GM11168 (cell line): ENCODE data around the gene MDFIC.

Experiments
- in situ Hi-C: fragments of 300-500 bp; cut with MboI; formaldehyde crosslinking; loops from one replicate; pipeline ENCODE4 v1.12.0; 2022; ENCODE audit warnings: low sequenced_read_pairs; ENCODE audit not compliant: unreplicated experiment

MDFIC gene

GRCh38 chr7:114944745-114945625, 23.1 kb downstream of the MDFIC start:
- in situ Hi-C loops: no loop called here

- in situ Hi-C loops: no loop called here
Observed at GRCh38 chr7:114949231-114949630, 27.3 kb downstream of the MDFIC start.

GRCh38 chr7:114952296-114952695, 30.4 kb downstream of the MDFIC start:
- in situ Hi-C loops: no loop called here

DNA sequence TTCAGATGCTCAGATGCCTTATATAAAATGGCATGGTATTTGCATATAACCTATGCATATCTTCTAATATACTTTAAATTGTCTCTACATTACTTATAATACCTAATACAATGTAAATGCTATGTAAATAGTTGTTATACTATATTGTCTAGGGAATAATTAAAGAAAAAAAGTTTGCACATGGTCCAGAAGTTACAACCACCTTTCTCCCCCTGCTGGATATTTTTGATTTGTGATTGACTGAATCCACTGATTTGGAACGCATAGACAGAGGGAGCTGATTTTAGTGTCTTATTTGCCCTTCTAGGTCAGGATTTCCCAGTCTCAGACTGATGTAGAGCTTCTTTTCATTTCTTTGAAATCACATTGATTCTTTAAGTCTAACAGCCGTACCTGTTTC, 31.8 kb downstream of the MDFIC start:
- in situ Hi-C loops: no loop called here

GRCh38 chr7:114956702-114957101, 34.8 kb downstream of the MDFIC start:
- in situ Hi-C loops: no loop called here

DNA sequence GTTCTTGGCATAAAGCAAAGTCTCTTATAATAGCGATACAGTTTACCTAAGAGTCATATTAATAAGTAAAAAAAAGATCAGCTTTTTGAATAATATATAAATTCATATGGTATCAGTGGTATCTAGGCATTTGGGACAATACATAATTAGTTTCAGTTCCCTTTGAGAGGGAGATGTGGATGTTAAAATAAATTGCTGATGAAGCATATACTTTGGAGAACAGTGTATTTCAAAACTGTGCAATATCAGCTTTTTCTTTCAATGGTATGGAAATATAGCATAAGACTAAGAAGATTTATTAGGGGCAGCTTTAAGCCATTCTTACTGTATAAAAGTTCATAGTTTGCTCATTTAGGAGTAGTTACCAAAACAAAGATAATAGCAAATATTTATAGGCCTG, 35.5 kb downstream of the MDFIC start:
- in situ Hi-C loops: no loop called here

GRCh38 chr7:114959931-114960330, 38.0 kb downstream of the MDFIC start:
- in situ Hi-C loops: no loop called here

GRCh38 chr7:114962441-114962840, 40.5 kb downstream of the MDFIC start:
- in situ Hi-C loops: no loop called here

- in situ Hi-C loops: no loop called here
Observed at GRCh38 chr7:114966156-114966555, 44.3 kb downstream of the MDFIC start.

GRCh38 chr7:114969096-114969495, 47.2 kb downstream of the MDFIC start:
- in situ Hi-C loops: no loop called here

DNA sequence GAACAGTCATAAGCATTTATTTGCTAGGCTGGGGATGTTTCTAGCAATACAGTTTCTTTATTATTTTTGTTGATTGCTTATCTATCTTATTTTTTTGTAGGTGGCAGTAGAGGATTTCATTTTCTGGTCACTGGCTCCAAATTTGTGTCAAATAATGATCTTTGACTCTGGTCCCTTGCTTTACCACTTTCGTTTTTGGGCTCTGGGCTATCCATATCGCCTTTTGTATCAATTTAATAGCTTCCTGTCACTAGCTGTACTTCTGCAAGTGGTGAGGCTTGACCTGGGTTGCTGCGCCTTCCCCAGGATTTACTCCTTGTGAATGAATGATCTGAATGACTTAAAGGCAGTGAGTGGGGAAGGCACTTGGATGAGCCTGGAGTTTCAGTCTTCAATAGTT, 48.4 kb downstream of the MDFIC start:
- in situ Hi-C loops: no loop called here

GRCh38 chr7:114970732-114971131, 48.8 kb downstream of the MDFIC start:
- in situ Hi-C loops: no loop called here

- in situ Hi-C loops: no loop called here
Observed at GRCh38 chr7:114972567-114972966, 50.7 kb downstream of the MDFIC start.

- in situ Hi-C loops: no loop called here
Observed at GRCh38 chr7:114973147-114973546, 51.3 kb downstream of the MDFIC start.

DNA sequence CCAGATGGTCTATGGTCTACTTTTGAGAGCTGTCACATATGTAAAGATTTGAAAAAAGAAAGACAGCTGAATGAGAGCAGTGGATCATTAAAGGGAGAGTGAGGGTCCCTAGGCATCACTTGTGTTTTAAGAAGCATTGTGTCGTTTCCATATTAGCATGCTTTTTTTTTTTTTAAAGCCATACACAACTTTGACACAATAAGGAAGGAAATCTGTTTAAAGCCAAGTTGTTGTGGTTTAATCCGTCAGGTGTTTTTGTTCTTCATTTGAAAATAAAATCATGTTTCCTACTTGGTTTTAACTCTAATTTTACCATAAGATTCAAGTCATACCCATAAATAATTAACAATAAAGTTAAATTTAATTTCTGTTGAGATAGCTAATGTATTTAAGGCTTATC, 53.5 kb downstream of the MDFIC start:
- in situ Hi-C loops: no loop called here

- in situ Hi-C loops: no loop called here
Observed at GRCh38 chr7:114976666-114977065, 54.8 kb downstream of the MDFIC start.

DNA sequence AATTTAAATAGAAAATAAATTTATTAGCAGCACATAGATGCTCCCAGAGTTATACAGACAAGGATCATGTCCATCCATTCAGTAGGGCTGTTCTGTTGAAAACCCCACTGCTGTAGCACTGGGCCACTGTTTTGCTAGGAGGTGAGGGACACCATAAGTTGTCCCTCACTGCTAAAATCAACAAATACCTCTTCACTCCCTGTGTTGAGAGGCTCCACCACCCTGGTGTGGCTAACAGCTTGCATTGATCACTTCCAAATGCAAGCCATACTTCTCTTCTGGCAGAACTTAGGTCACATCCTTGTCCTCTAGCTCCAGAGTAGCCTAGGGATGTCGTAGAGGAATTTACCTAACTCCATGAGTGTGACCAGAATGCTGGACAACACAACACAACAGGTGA, 55.4 kb downstream of the MDFIC start:
- in situ Hi-C loops: no loop called here

- in situ Hi-C loops: no loop called here
Observed at GRCh38 chr7:114979388-114979787, 57.5 kb downstream of the MDFIC start.

GRCh38 chr7:114979803-114980507, 58.1 kb downstream of the MDFIC start:
- in situ Hi-C loops: no loop called here

GRCh38 chr7:114981323-114981722, 59.4 kb downstream of the MDFIC start:
- in situ Hi-C loops: no loop called here

DNA sequence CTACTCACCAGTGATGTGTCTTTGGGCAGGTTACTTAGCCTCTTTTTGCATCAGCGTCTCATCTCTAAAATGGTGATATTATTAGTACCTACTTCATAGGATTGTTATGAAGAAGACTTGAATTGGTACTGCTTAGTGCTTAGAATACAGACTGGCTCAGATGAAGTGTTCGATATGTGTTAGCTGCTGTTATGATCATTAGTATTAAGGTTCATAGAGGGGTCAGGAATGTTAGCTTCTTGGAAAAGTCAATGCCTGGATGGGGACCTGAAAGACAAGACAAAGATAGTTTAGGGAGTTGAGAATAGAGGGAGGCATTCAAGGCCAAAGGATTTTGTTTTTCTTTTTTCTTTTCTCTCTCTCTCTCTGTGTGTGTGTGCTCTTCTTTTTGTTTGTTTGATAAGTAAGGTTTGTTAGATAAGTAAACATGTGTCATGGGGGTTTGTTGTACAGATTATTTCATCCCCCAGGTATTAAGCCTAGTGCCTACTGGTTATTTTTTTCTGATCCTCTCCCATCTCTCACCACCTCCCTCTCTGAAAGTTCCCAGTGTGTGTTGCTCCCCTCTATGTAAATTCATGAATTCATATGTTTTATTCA, 63.3 kb downstream of the MDFIC start:
- in situ Hi-C loops: no loop called here
